HS-27A (cell line): Measurements from ENCODE around the gene NBPF3.
A peak's percentile ranks its signal among the peaks of the same experiment; 100 is the strongest.
"Not testable (repeated sequence)": the region's sequence is repeated elsewhere in the genome, so short reads cannot be mapped to it uniquely, and the experiment has no call there.

ENCODE experiments used
- DNase-seq: peaks from one replicate; pipeline ENCODE4 v3.0.0-alpha.2; 2012; ENCODE audit warnings: low read depth, missing footprints

NBPF3 gene

GRCh38 chr1:21439721-21440629 lies at the start of gene NBPF3:
NBPF3 (plus strand) TSS chr1:21440137; CDS start chr1:21445087, 4,950 bp downstream.
- peak; percentile 62 for DNase-seq

GRCh38 chr1:21391497-21391896 lies 48.4 kb upstream of the NBPF3 start:
- no peak for DNase-seq

GRCh38 chr1:21392587-21393263 lies 47.2 kb upstream of the NBPF3 start:
- no peak for DNase-seq

GRCh38 chr1:21396516-21396915 lies 43.4 kb upstream of the NBPF3 start:
- DNase-seq = no peak

GRCh38 chr1:21397813-21398188 lies 42.1 kb upstream of the NBPF3 start:
- no peak for DNase-seq

- not testable (repeated sequence) for DNase-seq
Observed at GRCh38 chr1:21401726-21402346, 38.1 kb upstream of the NBPF3 start.

- DNase-seq = no peak
Observed at GRCh38 chr1:21406659-21407058, 33.3 kb upstream of the NBPF3 start.

GRCh38 chr1:21409897-21410296 lies 30.0 kb upstream of the NBPF3 start:
- not testable (repeated sequence) for DNase-seq

GRCh38 chr1:21414015-21414414 lies 25.9 kb upstream of the NBPF3 start:
- no peak for DNase-seq

GRCh38 chr1:21420378-21420777 lies 19.6 kb upstream of the NBPF3 start:
- DNase-seq = not testable (repeated sequence)

- DNase-seq = not testable (repeated sequence)
Observed at GRCh38 chr1:21421307-21421706, 18.6 kb upstream of the NBPF3 start.

GRCh38 chr1:21427798-21428480 lies 12.0 kb upstream of the NBPF3 start:
- not testable (repeated sequence) for DNase-seq

GRCh38 chr1:21428481-21429073 lies 11.4 kb upstream of the NBPF3 start:
- not testable (repeated sequence) for DNase-seq

- DNase-seq = not testable (repeated sequence)
Observed at GRCh38 chr1:21429210-21429609, 10.7 kb upstream of the NBPF3 start.

GRCh38 chr1:21430875-21431274 lies 9.1 kb upstream of the NBPF3 start:
- not testable (repeated sequence) for DNase-seq

- DNase-seq = no peak
Observed at GRCh38 chr1:21434394-21434793, 5.5 kb upstream of the NBPF3 start.

GRCh38 chr1:21435646-21436487 lies 4.1 kb upstream of the NBPF3 start:
- DNase-seq = no peak

- no peak for DNase-seq
Observed at GRCh38 chr1:21436488-21437340, 3.2 kb upstream of the NBPF3 start.

- DNase-seq = no peak
Observed at GRCh38 chr1:21437341-21437640, 2.6 kb upstream of the NBPF3 start.
